ENCODE data around the gene FAM110A. TPM values are rescaled to one million over a fixed set of nuclear protein-coding genes. Genes with fewer than 3 reads are reported as not detected.
"Not testable (repeated sequence)": the region's sequence is repeated elsewhere in the genome, so short reads cannot be mapped to it uniquely, and the experiment has no call there.

Gene FAM110A
- total RNA-seq (ENCODE audit: low replicate concordance) = 14.3 and 26.7 TPM in 2 replicates
- long read RNA-seq = 0 reads

- H3K4me1 Mint-ChIP-seq (ENCODE audit: unreplicated experiment) = peaks cover 26% of the 10 kb centered on the region
- TF ChIP-seq CTCF (conservative IDR thresholded peaks at IDR 0.05) = no peak
- no peaks in the 10 kb centered on the region for H3K9me3 Mint-ChIP-seq
- H3K36me3 Mint-ChIP-seq = no peaks in the 10 kb centered on the region
- peaks cover 7% of the 10 kb centered on the region for H3K27me3 Mint-ChIP-seq
- peak; percentile 92 for DNase-seq (ENCODE audit: extremely low spot score, unreplicated experiment)
- H3K4me3 Mint-ChIP-seq = peak within 1 kb of the TSS; percentile 88
- peak within 1 kb of the TSS; percentile 88 for H3K27ac Mint-ChIP-seq
Measured at GRCh38 chr20:833450-834150, at the start of gene FAM110A. FAM110A (plus strand) TSS chr20:833715; CDS start chr20:844805, 11,090 bp downstream.

- Mint-ChIP-seq H3K4me3 (no peak overlapping the region), H3K27ac (no peak overlapping the region), H3K9me3 (peaks cover 10% of the 10 kb centered on the region), H3K4me1 (ENCODE audit: unreplicated experiment) (no peaks in the 10 kb centered on the region), H3K27me3 (peaks cover 16% of the 10 kb centered on the region), H3K36me3 (no peaks in the 10 kb centered on the region)
- no peak for TF ChIP-seq CTCF (conservative IDR thresholded peaks at IDR 0.05)
- no peak for DNase-seq (ENCODE audit: extremely low spot score, unreplicated experiment)
Measured at GRCh38 chr20:787825-788224, 45.7 kb upstream of the FAM110A start.

GRCh38 chr20:791056-791455, 42.5 kb upstream of the FAM110A start:
- H3K4me3 Mint-ChIP-seq = no peak overlapping the region
- H3K36me3 Mint-ChIP-seq = no peaks in the 10 kb centered on the region
- DNase-seq (ENCODE audit: extremely low spot score, unreplicated experiment) = no peak
- H3K27ac Mint-ChIP-seq = no peak overlapping the region
- H3K27me3 Mint-ChIP-seq = peaks cover 27% of the 10 kb centered on the region
- H3K4me1 Mint-ChIP-seq (ENCODE audit: unreplicated experiment) = no peaks in the 10 kb centered on the region
- H3K9me3 Mint-ChIP-seq = no peaks in the 10 kb centered on the region
- TF ChIP-seq CTCF (conservative IDR thresholded peaks at IDR 0.05) = no peak

- no peaks in the 10 kb centered on the region for H3K36me3 Mint-ChIP-seq
- H3K27me3 Mint-ChIP-seq = peaks cover 19% of the 10 kb centered on the region
Measured at GRCh38 chr20:792248-792647, 41.3 kb upstream of the FAM110A start.

GRCh38 chr20:796921-797320, 36.6 kb upstream of the FAM110A start:
- DNase-seq (ENCODE audit: extremely low spot score, unreplicated experiment) = no peak
- Mint-ChIP-seq H3K36me3 (no peaks in the 10 kb centered on the region), H3K4me3 (no peak overlapping the region), H3K9me3 (no peaks in the 10 kb centered on the region), H3K27ac (no peak overlapping the region), H3K4me1 (ENCODE audit: unreplicated experiment) (no peaks in the 10 kb centered on the region), H3K27me3 (peaks cover 31% of the 10 kb centered on the region)
- no peak for TF ChIP-seq CTCF (conservative IDR thresholded peaks at IDR 0.05)

More at GRCh38 chr20:792248-792647, 41.3 kb upstream of the FAM110A start:
- no peak overlapping the region for H3K27ac Mint-ChIP-seq
- H3K4me1 Mint-ChIP-seq (ENCODE audit: unreplicated experiment) = no peaks in the 10 kb centered on the region
- H3K4me3 Mint-ChIP-seq = no peak overlapping the region
- no peaks in the 10 kb centered on the region for H3K9me3 Mint-ChIP-seq
- no peak for DNase-seq (ENCODE audit: extremely low spot score, unreplicated experiment)
- no peak for TF ChIP-seq CTCF (conservative IDR thresholded peaks at IDR 0.05)

- peaks cover 24% of the 10 kb centered on the region for H3K27me3 Mint-ChIP-seq
- H3K4me1 Mint-ChIP-seq (ENCODE audit: unreplicated experiment); DNase-seq (ENCODE audit: extremely low spot score, unreplicated experiment); H3K27ac Mint-ChIP-seq; H3K4me3 Mint-ChIP-seq; H3K9me3 Mint-ChIP-seq; H3K36me3 Mint-ChIP-seq: not testable (repeated sequence)
Measured at GRCh38 chr20:798746-799145, 34.8 kb upstream of the FAM110A start.

- DNase-seq (ENCODE audit: extremely low spot score, unreplicated experiment); H3K4me3 Mint-ChIP-seq; H3K27ac Mint-ChIP-seq; H3K9me3 Mint-ChIP-seq; H3K36me3 Mint-ChIP-seq; H3K4me1 Mint-ChIP-seq (ENCODE audit: unreplicated experiment): not testable (repeated sequence)
- H3K27me3 Mint-ChIP-seq = peaks cover 15% of the 10 kb centered on the region
Measured at GRCh38 chr20:800026-800425, 33.5 kb upstream of the FAM110A start.
